Subcutaneous abdominal adipose tissue (tissue), 5 donors: Measurements from ENCODE around the gene SEC23B.

ENCODE experiments used
- H3K27ac ChIP-seq: one replicate; pipeline ENCODE4 v1.7.0; 2013; ENCODE audit warnings: low read depth, mild to moderate bottlenecking, inconsistent platforms, low read length, moderate library complexity
- H3K27me3 ChIP-seq, 5 donors: one replicate each; pipeline ENCODE4 v1.7.0; 2013; ENCODE audit warnings: low read length in 5 of 5, inconsistent platforms in 1 of 5; ENCODE audit not compliant: control insufficient read depth in 5 of 5, insufficient read depth in 4 of 5
- H3K36me3 ChIP-seq, 5 donors: one replicate each; pipeline ENCODE4 v1.7.0; 2013; ENCODE audit warnings: low read length in 5 of 5; ENCODE audit not compliant: control insufficient read depth in 5 of 5, insufficient read depth in 5 of 5
- H3K4me1 ChIP-seq, 5 donors: one replicate each; pipeline ENCODE4 v1.7.0; 2013; ENCODE audit warnings: low read length in 5 of 5, mild to moderate bottlenecking in 3 of 5, moderate library complexity in 1 of 5; ENCODE audit not compliant: control insufficient read depth in 5 of 5, insufficient read depth in 5 of 5
- H3K4me3 ChIP-seq, 5 donors: one replicate each; pipeline ENCODE4 v1.7.0; 2013; ENCODE audit warnings: low read length in 5 of 5, low read depth in 1 of 5
- H3K9ac ChIP-seq, 5 donors: one replicate each; pipeline ENCODE4 v1.7.0; 2013; ENCODE audit warnings: low read length in 5 of 5, mild to moderate bottlenecking in 4 of 5, moderate library complexity in 3 of 5
- H3K9me3 ChIP-seq, 5 donors: one replicate each; pipeline ENCODE4 v1.7.0; 2013; ENCODE audit warnings: low read length in 5 of 5; ENCODE audit not compliant: control insufficient read depth in 5 of 5
- donor health status: healthy.
- donor health status: healthy.
- donor health status: healthy.
- donor health status: healthy.
- donor health status: healthy.

SEC23B gene

DNA sequence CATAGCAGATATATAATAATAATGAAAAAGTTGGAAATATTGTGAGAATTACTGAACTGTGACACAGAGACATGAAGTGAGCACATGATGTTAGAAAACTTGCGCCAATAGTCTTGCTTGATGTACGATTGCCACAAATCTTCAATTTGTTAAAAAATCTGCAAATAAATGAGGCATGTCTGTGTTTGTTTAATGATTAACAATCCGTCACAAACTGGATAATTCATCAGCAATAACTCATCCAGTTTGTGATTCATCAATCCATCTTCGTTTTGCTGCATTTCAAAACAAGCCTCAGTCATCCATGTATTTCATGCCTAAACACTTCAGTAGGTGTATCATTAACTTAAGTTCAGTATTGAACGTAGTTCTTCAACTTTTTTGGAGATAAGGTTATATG is 34.0 kb downstream of the SEC23B start:
- Histone ChIP-seq H3K9me3 (no peaks in the 10 kb centered on the region), H3K4me1 (no peaks in the 10 kb centered on the region), H3K4me3 (no peak overlapping the region), H3K27me3 (no peaks in the 10 kb centered on the region), H3K27ac (no peak overlapping the region), H3K9ac (no peak overlapping the region), H3K36me3 (peaks cover 27 to 78% (median 62%) of the 10 kb centered on the region in 5 donors)

DNA sequence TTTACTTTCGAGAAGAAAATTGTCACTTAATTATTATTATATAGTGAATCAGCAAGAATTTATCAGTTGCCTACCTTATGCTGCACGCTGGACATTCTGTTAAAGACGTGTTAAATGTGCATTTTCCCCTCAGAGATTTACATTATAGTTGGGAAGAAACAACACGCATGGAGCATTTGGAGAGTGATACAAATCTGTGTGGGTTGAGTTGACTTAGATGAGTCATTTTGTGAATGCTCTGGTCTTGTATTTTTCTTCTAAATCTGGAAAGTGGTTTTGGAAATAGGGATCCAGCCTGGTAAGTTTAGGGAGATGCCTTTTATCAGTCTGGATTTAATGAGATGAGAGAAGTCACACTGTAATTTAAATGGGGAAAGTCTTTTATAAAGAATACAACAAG is 35.5 kb downstream of the SEC23B start:
- no peak overlapping the region for H3K9ac ChIP-seq
- peaks cover 24 to 81% (median 68%) of the 10 kb centered on the region in 5 donors for H3K36me3 ChIP-seq
- no peak overlapping the region for H3K4me3 ChIP-seq
- H3K4me1 ChIP-seq: no peaks in the 10 kb centered on the region
- no peaks in the 10 kb centered on the region for H3K9me3 ChIP-seq
- no peak overlapping the region for H3K27ac ChIP-seq
- no peaks in the 10 kb centered on the region for H3K27me3 ChIP-seq

DNA sequence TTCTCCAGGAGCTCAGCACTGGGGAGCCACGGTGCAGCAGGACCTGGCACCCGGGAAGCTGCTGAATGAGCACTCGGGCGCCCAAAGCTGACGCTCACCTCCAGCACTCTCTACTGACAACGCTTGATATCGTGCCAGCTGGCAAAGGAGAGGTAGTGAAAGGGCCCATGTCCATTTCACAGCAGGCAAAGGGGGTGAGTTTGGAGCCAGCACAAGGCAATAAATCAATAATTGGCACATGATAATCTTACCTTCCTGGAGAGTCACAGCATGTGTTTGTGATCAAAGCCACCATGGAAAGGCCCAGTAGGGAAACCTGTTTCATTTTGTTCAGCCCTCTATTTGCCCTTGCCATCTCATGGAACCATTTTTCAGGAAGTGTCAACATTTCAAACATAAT is 36.2 kb downstream of the SEC23B start:
- peaks cover 24 to 88% (median 68%) of the 10 kb centered on the region in 5 donors for H3K36me3 ChIP-seq
- H3K9ac ChIP-seq: no peak overlapping the region

DNA sequence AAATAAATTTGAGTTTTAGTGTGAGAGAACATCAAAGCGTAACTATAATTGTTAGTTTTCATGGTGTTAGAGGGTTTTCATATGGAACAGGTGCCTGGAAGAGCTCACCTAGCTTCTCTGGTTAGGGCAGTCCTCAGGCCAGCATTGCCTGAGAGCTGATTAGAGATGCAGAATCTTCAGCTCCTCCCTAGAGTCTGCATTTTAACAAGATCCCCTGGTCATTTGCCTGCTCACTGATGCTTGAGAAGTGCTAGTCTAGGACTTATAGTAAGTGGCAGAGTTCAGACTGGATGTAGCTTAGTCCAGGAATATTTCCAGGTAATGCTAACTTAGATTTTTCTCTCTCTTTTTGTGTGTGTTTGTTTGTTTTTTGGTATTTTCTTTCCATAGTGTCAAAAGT is 37.8 kb downstream of the SEC23B start:
- H3K27ac ChIP-seq: no peak overlapping the region
- no peak overlapping the region for H3K9ac ChIP-seq
- no peaks in the 10 kb centered on the region for H3K9me3 ChIP-seq
- H3K27me3 ChIP-seq: no peaks in the 10 kb centered on the region
- H3K36me3 ChIP-seq: peaks cover 29 to 88% (median 66%) of the 10 kb centered on the region in 5 donors
- H3K4me3 ChIP-seq: no peak overlapping the region
- H3K4me1 ChIP-seq: no peaks in the 10 kb centered on the region

More for the DNA sequence above, 36.2 kb downstream of the SEC23B start:
- H3K27me3 ChIP-seq: no peaks in the 10 kb centered on the region
- no peaks in the 10 kb centered on the region for H3K9me3 ChIP-seq
- H3K27ac ChIP-seq: no peak overlapping the region
- no peak overlapping the region for H3K4me3 ChIP-seq
- no peaks in the 10 kb centered on the region for H3K4me1 ChIP-seq

DNA sequence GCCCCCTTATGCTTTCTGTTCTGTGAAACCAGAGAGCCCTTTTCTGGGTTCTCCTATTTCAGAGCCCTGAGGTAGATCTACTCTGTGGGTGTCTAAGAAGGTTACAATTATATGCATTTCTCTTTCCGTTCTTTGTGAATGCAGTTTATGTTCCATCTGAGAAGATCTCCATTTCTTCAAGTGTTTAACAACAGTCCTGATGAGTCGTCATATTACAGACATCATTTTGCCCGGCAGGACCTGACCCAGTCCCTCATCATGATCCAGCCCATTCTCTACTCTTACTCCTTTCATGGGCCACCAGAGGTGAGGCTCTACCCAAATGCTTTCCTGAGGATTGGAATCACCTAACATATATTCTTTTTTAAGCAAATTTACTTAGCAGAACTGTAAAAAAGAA is 40.7 kb downstream of the SEC23B start:
- Histone ChIP-seq H3K36me3 (peaks cover 27 to 87% (median 57%) of the 10 kb centered on the region in 5 donors), H3K27me3 (no peaks in the 10 kb centered on the region), H3K27ac (no peak overlapping the region), H3K4me3 (no peak overlapping the region), H3K4me1 (no peaks in the 10 kb centered on the region), H3K9me3 (no peaks in the 10 kb centered on the region), H3K9ac (no peak overlapping the region)

DNA sequence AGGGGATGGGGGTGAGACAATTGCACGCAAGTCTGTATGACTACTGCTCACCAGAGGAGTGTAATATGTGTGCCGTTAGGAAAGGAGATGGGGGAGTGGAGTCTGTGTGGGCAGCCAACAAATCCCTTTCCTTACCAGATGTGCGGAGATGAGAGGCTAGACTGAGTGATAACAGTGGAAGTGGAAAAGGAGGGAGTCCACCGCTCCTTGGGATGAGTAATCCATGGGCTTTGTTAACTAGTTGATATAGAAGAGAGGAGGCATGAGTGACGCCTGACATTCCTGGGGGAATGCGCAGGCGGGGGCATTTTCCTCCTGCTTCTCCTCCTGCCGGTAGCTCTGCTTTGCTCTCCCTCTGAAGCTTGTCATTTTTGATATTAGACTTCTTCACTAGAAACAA is 46.0 kb downstream of the SEC23B start:
- no peaks in the 10 kb centered on the region for H3K4me1 ChIP-seq
- H3K27ac ChIP-seq: no peak overlapping the region
- H3K9me3 ChIP-seq: no peaks in the 10 kb centered on the region
- no peak overlapping the region for H3K9ac ChIP-seq
- H3K36me3 ChIP-seq: peaks cover 36 to 73% (median 48%) of the 10 kb centered on the region in 5 donors
- H3K4me3 ChIP-seq: no peak overlapping the region
- H3K27me3 ChIP-seq: no peaks in the 10 kb centered on the region

DNA sequence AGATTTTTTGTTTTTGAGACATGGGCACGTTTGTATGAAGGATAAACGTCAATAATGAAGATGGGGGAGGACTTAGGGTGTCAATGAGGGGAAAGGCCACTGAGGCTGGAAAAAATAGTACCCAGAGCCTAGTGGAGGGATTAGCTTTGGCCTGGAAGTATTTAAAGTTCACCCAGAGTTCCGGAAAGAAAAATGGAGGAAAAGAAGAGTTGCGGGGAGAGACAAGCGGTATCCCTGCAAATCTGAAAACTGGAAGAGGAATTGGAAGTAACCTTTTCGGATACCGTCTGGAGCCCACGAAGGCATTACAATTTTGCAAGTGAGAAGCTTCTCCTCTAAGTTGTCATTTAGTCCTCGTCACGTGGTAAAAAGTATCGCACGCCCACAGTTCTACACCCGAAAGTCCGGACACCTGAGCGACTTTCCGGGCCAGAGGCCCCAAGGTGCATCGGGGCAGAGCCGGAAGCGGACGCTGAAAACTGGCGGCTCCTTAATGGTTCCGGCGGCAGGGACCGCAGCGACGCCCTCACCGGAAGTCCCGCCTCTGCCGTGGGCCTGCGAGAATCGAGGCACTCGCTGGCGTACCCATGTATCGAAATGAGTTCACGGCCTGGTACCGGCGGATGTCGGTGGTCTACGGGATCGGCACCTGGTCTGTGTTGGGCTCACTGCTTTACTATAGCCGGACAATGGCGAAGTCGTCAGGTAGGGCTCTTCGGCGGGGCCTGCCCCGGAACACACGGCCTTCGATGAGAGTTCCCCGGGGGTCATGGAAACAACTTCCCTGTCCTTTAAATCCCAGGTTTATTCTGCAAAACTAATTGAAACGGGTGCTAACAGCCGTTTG is 59.4 kb downstream of the SEC23B start, which contains the start of gene SMIM26:
SMIM26 (plus strand) TSS at position 541 of the 847 bp plus-strand sequence; CDS start at position 588, 47 bp downstream.
- Histone ChIP-seq H3K4me3 (peak within 1 kb of the TSS; percentile 81 to 97 (median 89)), H3K9ac (peak within 1 kb of the TSS; percentile 95 to 99 (median 97)), H3K36me3 (peaks cover 6 to 18% (median 13%) of the 10 kb centered on the region in 5 donors), H3K27ac (peak within 1 kb of the TSS; percentile 84), H3K27me3 (no peaks in the 10 kb centered on the region), H3K9me3 (no peaks in the 10 kb centered on the region), H3K4me1 (peaks cover 0 to 15% (median 14%) of the 10 kb centered on the region in 5 donors)

DNA sequence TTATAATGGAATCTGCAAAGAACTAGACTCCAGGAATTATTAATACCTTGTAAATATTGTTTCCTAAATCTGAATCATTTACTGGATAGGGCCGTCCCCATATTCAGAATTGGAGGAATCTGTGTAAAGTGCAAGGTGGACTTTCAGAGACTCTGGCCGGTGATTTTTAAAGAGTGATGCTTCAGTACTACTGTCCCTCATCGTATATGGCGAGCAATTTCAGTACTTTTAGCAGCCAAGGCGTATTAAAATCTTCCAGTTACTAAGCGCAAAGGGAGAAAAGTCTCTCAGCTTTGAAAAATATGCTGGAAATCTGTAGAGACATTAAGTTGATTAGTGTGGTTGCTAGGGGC is 60.0 kb downstream of the SEC23B start:
- H3K27ac ChIP-seq: peak overlapping the region; percentile 84
- peaks cover 5 to 17% (median 10%) of the 10 kb centered on the region in 5 donors for H3K36me3 ChIP-seq
- H3K9me3 ChIP-seq: no peaks in the 10 kb centered on the region
- peak overlapping the region; percentile 95 to 99 (median 97) for H3K9ac ChIP-seq
- no peaks in the 10 kb centered on the region for H3K27me3 ChIP-seq
- H3K4me1 ChIP-seq: peaks cover 0 to 15% (median 14%) of the 10 kb centered on the region in 5 donors
- peak overlapping the region; percentile 81 to 97 (median 89) for H3K4me3 ChIP-seq

DNA sequence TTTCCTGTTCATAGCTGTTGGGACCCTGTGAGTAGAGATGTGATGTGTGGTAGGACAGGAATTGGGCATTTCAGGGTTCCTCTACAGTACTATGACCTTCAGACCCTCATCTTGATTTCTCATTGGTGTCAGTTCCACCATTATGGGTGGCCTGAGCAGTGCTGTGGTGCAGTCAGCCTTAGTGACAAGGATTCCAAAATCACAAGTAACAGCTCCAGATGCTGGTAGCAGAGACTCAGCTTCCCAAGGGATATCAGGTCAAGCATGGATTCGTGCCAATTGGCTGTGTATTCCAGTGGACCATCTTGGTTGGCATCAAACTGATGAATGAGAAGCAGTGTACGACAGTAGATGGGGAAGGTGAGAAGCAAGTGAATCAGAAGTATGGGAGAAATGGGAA is 63.3 kb downstream of the SEC23B start:
- Histone ChIP-seq H3K9ac (no peak overlapping the region), H3K27ac (no peak overlapping the region), H3K4me1 (peaks cover 0 to 15% (median 14%) of the 10 kb centered on the region in 5 donors), H3K9me3 (no peaks in the 10 kb centered on the region), H3K27me3 (no peaks in the 10 kb centered on the region), H3K36me3 (peaks cover 5 to 14% (median 10%) of the 10 kb centered on the region in 5 donors), H3K4me3 (no peak overlapping the region)

DNA sequence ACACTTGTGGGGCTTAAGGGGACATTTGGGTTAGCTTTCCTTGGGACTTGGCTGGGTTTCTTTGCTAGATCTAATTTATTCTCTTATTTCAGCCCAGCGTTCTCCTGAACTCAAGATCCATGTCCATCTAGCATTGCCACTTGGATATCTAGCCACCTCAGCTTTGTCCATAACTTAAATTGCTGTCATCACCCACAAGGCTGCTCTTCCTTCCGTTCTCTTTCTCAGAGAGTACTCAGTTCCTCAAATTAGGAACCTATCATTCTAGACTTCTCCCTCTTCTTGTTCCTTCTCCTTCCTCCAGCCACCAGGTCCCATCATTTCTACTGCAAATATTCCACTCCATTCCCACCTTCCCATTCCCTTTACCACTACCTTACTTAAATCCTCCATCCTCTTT is 63.8 kb downstream of the SEC23B start:
- H3K4me1 ChIP-seq: peaks cover 0 to 12% (median 12%) of the 10 kb centered on the region in 5 donors
- H3K9me3 ChIP-seq: no peaks in the 10 kb centered on the region
- no peak overlapping the region for H3K27ac ChIP-seq
- no peaks in the 10 kb centered on the region for H3K27me3 ChIP-seq
- no peak overlapping the region for H3K9ac ChIP-seq
- peaks cover 5 to 14% (median 10%) of the 10 kb centered on the region in 5 donors for H3K36me3 ChIP-seq
- H3K4me3 ChIP-seq: no peak overlapping the region
